Breast epithelium (tissue), 4 donors: ENCODE results near the gene CRYGN. TPM values are rescaled to one million over a fixed set of nuclear protein-coding genes. Genes with fewer than 3 reads are reported as not detected.

Source experiments
- DNase-seq, 2 donors: peaks; one replicate each; pipeline ENCODE4 v3.0.0-alpha.2; 2019; ENCODE audit warnings: low spot score in 2 of 2
- H3K27ac ChIP-seq, 2 donors: fragments of 200-600 bp; sonication (generic) in 1 of 2; one replicate each; pipeline ENCODE4 v1.5.1; 2016 to 2019; ENCODE audit warnings: mild to moderate bottlenecking in 1 of 2
- H3K27me3 ChIP-seq, 2 donors: fragments of 200-600 bp; sonication (generic) in 1 of 2; one replicate each; pipeline versions ENCODE4 v1.5.1 to v1.6.0; 2017 to 2019; ENCODE audit warnings: control low read depth in 1 of 2, mild to moderate bottlenecking in 1 of 2
- H3K36me3 ChIP-seq: fragments of 200-600 bp; one replicate; pipeline ENCODE4 v1.5.1; 2019
- H3K4me1 ChIP-seq, 2 donors: fragments of 200-600 bp; sonication (generic); one replicate each; pipeline ENCODE4 v1.5.1; 2016 to 2019; ENCODE audit warnings: control low read depth in 1 of 2
- H3K4me3 ChIP-seq, 3 donors: fragments of 200-600 bp; sonication (generic); 1 replicate in 2 of 3; 2 replicates in 1 of 3; pipeline ENCODE4 v1.5.1; 2016 to 2019; ENCODE audit warnings: mild to moderate bottlenecking in 3 of 3, moderate library complexity in 2 of 3
- H3K9me3 ChIP-seq, 2 donors: fragments of 200-600 bp; sonication (generic) in 1 of 2; one replicate each; pipeline ENCODE4 v1.5.1; 2016 to 2019; ENCODE audit warnings: control low read depth in 1 of 2
- POLR2A ChIP-seq: fragments of 450-650 bp; IDR thresholded peaks from one replicate; pipeline ENCODE4 v1.6.1; 2016; ENCODE audit warnings: antibody characterized with exemption, mild to moderate bottlenecking, moderate library complexity
- POLR2AphosphoS5 ChIP-seq, 3 donors: sonication (generic); formaldehyde crosslinking; IDR thresholded peaks; one replicate each; pipeline ENCODE4 v1.6.1; 2017; ENCODE audit warnings: antibody characterized with exemption in 3 of 3
- intact Hi-C: fragments of 100-400 bp; cut with DNase I; formaldehyde crosslinking; loops from one replicate; pipeline ENCODE4 v1.15.1; 2023; ENCODE audit warnings: low total_unique reads
- total RNA-seq, 3 donors: library from RNA; depleted of rRNA; stranded (reverse); fragments of >200 nt; gene quantifications; one replicate each; pipeline ENCODE4 v1.1.0, GENCODE V29; 2016
- TF ChIP-seq, protein P1 (sequence below), 3 donors: fragments of 450-650 bp; IDR thresholded peaks; one replicate each; pipeline ENCODE4 v1.5.1; 2016 to 2017; ENCODE audit warnings: antibody characterized with exemption in 3 of 3, mild to moderate bottlenecking in 3 of 3, moderate library complexity in 3 of 3

CRYGN gene
- total RNA-seq, 3 donors from 2014 or later: 0.98 to 1.3 TPM; not detected in 1

DNA sequence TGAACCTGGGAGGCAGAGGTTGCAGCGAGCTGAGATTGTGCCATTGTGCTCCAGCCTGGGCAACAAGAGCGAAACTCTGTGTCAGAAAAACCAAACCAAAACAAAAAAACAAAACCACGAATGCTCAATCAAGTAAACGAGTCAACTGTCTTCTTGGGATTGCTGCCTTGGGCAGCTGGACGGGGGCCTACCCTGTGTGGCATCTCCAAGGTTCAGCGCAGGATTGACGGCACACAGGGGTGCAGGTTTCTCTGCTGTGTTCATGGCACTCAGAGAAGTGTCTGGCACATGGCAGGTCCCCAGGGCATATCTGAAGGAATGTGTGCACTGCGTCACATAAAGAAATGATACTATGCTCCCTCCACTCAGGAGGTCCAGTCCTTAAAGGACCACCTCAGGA is 25.2 kb upstream of the CRYGN start:
- intact Hi-C loops: loop anchor here (10.0 kb wide), 1 partner anchor 50 kb away; the partner anchor contains the start of gene RHEB
- H3K36me3 ChIP-seq: peaks cover 5% of the 10 kb centered on the region
- no peak overlapping the region for H3K27ac ChIP-seq

DNA sequence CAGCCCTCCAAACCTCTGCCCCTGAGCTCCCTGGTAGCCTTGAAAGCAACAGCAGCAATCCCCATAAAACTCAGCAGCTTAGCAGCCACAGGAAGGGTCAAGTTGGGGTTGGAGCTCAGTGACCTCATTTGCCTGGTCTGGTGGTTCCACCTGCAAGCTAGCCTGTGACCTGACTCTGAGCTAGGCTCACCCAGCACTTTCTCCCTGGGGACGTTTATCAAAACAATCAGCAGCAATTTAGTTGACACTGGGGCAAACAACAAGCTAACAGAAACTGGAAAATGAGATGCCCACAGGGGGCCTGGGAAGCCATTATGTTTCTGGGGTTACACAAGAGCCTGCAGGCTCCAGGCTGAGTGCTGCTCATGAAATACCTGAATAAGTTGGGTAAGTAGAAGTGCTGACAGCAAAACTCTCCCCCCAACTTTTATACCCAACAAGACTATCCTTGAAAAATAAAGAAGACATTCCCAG is 22.4 kb upstream of the CRYGN start:
- intact Hi-C loops: loop anchor here (10.0 kb wide), 1 partner anchor 52 kb away; the partner anchor contains the start of gene RHEB
- Histone ChIP-seq H3K4me1 (peaks cover 0 to 9% of the 10 kb centered on the region in 2 donors), H3K4me3 (no peak overlapping the region), H3K9me3 (peaks cover 0 to 8% of the 10 kb centered on the region in 2 donors), H3K27me3 (no peaks in the 10 kb centered on the region), H3K36me3 (no peaks in the 10 kb centered on the region), H3K27ac (no peak overlapping the region)
- TF ChIP-seq POLR2AphosphoS5 (IDR thresholded peaks at IDR 0.05) (no peak), POLR2A (no peak)
- TF ChIP-seq, protein P1, sequence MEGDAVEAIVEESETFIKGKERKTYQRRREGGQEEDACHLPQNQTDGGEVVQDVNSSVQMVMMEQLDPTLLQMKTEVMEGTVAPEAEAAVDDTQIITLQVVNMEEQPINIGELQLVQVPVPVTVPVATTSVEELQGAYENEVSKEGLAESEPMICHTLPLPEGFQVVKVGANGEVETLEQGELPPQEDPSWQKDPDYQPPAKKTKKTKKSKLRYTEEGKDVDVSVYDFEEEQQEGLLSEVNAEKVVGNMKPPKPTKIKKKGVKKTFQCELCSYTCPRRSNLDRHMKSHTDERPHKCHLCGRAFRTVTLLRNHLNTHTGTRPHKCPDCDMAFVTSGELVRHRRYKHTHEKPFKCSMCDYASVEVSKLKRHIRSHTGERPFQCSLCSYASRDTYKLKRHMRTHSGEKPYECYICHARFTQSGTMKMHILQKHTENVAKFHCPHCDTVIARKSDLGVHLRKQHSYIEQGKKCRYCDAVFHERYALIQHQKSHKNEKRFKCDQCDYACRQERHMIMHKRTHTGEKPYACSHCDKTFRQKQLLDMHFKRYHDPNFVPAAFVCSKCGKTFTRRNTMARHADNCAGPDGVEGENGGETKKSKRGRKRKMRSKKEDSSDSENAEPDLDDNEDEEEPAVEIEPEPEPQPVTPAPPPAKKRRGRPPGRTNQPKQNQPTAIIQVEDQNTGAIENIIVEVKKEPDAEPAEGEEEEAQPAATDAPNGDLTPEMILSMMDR (IDR thresholded peaks at IDR 0.05): no peak
- DNase-seq: no peak

More for the DNA sequence above, 25.2 kb upstream of the CRYGN start:
- H3K9me3 ChIP-seq: peaks cover 0 to 8% of the 10 kb centered on the region in 2 donors
- TF ChIP-seq POLR2AphosphoS5 (IDR thresholded peaks at IDR 0.05): no peak
- no peak for TF ChIP-seq POLR2A
- TF ChIP-seq, protein P1 (IDR thresholded peaks at IDR 0.05): no peak
- no peak overlapping the region for H3K4me3 ChIP-seq
- peaks cover 0 to 8% of the 10 kb centered on the region in 2 donors for H3K4me1 ChIP-seq
- no peak for DNase-seq
- H3K27me3 ChIP-seq: no peaks in the 10 kb centered on the region

DNA sequence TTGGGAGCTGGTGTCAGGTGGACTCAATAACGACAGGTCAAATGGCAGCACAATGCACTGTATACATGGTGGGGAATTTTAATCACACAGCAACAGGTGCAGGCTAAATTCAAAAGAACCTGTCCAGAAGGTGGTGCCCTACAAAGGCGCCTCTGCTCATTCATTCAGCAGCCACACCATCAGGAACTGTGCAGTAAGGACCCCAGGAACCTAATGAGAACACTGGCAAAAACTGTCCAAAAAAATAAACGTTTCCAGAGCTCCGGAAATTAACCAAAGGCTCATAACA is 21.9 kb upstream of the CRYGN start:
- TF ChIP-seq, protein P1 (IDR thresholded peaks at IDR 0.05): no peak
- TF ChIP-seq POLR2A: no peak
- TF ChIP-seq POLR2AphosphoS5 (IDR thresholded peaks at IDR 0.05): no peak
- no peak for DNase-seq
- H3K4me3 ChIP-seq: no peak overlapping the region
- H3K36me3 ChIP-seq: no peaks in the 10 kb centered on the region
- peaks cover 0 to 8% of the 10 kb centered on the region in 2 donors for H3K9me3 ChIP-seq
- intact Hi-C loops: loop anchor here (10.0 kb wide), 1 partner anchor 53 kb away; the partner anchor contains the start of gene RHEB
- peak overlapping the region in 1 of 2 donors; percentile 95 for H3K27ac ChIP-seq
- peaks cover 0 to 9% of the 10 kb centered on the region in 2 donors for H3K4me1 ChIP-seq
- H3K27me3 ChIP-seq: no peaks in the 10 kb centered on the region

DNA sequence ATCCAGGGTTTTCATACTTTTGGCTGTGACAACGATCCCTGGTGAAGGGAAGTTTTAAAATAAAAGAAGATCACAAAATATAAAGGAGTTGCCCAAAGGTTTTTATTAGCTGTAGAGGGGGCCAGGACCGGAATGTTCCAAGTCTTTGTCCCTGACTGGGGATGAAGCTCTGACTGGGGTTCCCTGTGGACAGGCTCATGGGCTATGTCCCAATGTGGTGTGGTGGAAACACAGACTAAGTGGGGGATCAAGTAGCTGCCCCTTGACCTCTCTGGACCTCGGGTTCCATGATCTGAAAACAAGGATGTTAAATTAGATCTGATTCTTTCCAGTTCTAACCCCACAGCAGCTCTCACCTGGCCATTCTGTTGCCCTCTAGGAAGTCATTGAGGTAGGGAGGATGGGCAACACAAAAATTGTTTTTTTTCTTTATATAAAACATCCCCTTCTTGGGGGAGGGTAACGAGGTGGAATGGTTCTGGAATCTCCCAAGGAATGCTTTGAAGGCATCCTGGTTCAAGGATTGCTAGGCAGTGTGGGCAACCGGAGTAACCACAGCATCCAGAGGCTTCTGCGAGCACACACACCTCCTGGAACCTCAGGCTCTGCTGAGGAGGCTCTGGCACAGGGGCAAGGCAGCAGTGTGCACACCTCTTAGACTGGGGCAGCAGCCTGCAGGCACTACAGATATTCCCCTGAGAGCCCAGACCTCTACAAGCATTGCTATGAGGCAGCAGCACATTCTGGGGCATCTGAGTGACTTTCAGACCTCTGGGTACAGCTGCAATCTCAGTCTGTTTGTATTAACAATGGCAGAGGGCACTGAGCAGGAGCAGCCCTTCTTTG is 21.4 kb upstream of the CRYGN start:
- H3K27ac ChIP-seq: peak overlapping the region; percentile 95
- TF ChIP-seq, protein P1 (IDR thresholded peaks at IDR 0.05): no peak
- TF ChIP-seq POLR2A (no peak), POLR2AphosphoS5 (IDR thresholded peaks at IDR 0.05) (no peak)
- H3K27me3 ChIP-seq: no peaks in the 10 kb centered on the region
- H3K9me3 ChIP-seq: peaks cover 0 to 8% of the 10 kb centered on the region in 2 donors
- DNase-seq: no peak
- H3K4me1 ChIP-seq: peaks cover 0 to 9% of the 10 kb centered on the region in 2 donors
- no peaks in the 10 kb centered on the region for H3K36me3 ChIP-seq
- intact Hi-C loops: loop anchor here (10.0 kb wide), 1 partner anchor 53 kb away; the partner anchor contains the start of gene RHEB
- peak overlapping the region in 2 of 3 donors; percentile 30 to 40 for H3K4me3 ChIP-seq

DNA sequence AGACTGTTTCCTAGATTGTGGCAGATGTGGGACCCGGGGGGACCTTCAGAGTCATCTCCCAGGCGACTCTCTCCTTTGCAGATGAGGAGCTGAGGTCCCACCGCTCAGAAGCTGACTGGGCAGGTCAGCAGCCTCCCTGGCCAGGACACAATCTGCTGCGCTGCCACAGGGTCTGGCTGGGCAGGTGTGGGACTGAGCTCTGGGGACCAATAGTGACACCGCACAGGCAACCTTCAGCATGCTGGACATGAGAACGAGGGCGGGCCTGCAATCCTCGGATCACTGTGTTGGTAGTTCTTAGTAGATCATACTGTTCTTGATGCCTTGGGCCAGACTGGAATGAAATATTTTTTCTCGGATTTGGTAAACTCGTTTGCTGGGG is 20.5 kb upstream of the CRYGN start:
- peak overlapping the region in 2 of 3 donors; percentile 30 to 40 for H3K4me3 ChIP-seq
- peaks cover 0 to 9% of the 10 kb centered on the region in 2 donors for H3K4me1 ChIP-seq
- H3K9me3 ChIP-seq: peaks cover 0 to 8% of the 10 kb centered on the region in 2 donors
- intact Hi-C loops: loop anchor here (10.0 kb wide), 1 partner anchor 54 kb away; the partner anchor contains the start of gene RHEB
- H3K27me3 ChIP-seq: no peaks in the 10 kb centered on the region
- peak in 1 of 2 donors; percentile 74 for DNase-seq
- peak overlapping the region; percentile 95 for H3K27ac ChIP-seq
- H3K36me3 ChIP-seq: no peaks in the 10 kb centered on the region
- TF ChIP-seq POLR2AphosphoS5 (IDR thresholded peaks at IDR 0.05): no peak
- TF ChIP-seq, protein P1 (IDR thresholded peaks at IDR 0.05): no peak
- no peak for TF ChIP-seq POLR2A
